GM21360 (cell line): ENCODE results near the gene APOM.

Experiments
- ATAC-seq: cut with Tn5 transposase; IDR thresholded peaks from one replicate; pipeline ENCODE4 v1.9.1; 2021; ENCODE audit warnings: mild to moderate bottlenecking, moderate library complexity; ENCODE audit not compliant: unreplicated experiment

The APOM gene

GRCh38 chr6:31677955-31678354, 22.3 kb downstream of the APOM start:
- ATAC-seq = no peak

DNA sequence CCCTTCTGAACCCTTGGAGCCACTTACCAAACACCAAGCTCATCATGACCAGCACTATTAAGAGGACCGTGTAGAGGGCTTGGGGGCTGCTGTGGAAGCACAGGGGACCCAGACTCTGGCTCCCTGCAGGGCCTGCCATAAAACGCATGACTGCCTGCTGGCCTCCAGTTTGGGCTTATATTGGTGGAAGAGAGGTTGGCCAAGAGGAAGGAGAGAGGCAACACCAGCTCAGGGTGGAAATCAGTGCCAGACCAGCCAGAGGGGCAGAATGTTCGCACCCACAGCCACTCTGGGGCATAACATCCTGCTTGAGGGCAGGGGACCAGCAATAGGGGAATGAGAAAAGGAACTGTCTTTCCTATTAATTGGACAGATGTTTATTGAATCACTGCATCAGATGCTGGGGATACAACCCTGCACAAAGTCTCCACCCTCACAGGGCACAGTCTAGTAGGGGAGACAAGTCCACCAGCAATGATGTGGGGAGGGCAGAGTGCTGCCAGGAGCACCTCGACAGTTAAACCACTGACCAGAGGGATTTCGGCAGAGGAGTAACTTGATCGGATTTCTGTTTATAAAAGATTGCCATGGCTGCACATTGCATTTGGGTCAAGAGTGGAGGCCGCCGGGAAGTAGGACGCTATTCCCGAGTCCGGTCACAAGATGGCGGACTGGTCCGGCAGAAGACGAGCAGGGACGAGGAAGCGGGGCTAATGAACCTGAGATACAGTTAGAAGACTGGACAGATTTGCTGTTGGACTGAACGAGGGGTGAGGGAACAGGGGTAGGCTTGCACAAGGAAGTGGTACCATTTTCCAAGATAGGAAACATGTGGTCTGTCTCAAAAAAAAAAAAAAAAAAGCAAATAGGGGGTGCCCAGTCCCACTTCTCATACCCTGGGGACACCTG, 24.8 kb downstream of the APOM start, which contains the start of gene LY6G5C:
LY6G5C (minus strand) TSS at position 842 of the 909 bp plus-strand sequence; CDS start at position 148, 694 bp downstream.
- no peak for ATAC-seq

DNA sequence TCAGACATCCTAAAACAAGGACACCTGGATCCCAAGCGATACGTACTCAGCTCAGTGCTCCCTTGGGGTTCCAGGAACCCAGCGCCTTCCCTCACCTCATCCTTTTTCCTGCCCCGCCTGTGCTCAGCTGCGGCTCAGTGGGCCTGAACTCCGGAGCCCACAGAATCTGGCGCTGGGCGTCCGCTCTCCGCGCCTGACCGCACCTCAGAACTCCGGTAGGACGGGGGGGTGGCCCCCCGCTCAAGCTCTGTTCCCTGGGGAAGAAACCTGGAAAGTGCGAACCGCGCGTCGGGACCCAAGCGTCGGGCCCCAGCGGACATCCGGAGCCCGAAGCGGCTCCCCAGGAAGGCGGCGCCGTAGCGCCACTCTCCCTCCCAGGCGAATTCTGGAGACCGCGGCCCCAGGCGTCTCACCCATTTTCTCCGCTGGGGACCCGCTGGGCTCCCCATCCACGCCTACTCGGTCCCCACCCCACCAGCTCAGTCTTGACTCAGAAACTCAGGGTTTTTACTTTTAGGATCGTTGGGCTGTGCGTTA, 25.5 kb downstream of the APOM start:
- ATAC-seq = no peak

GRCh38 chr6:31683591-31683990, 27.9 kb downstream of the APOM start:
- no peak for ATAC-seq

DNA sequence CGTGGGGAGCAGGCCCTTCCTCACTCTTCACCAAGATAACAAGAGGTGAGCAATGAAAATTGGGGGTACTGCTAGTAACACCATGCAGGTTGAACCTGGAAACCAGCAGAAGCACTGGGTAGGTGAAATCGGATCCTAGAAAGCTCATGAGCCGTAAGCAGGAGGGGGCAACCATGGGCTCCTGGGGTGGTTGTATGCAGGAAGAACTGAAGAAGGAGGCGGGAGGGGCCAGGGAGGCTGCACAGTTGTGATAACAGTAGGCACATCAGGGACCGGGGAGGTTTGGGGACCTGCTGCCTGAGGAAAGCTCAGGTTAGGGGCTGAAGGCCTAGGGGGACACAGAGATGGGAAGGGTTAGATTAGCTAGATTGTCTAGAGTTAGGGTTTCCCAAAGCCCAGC, 30.8 kb downstream of the APOM start:
- ATAC-seq = no peak

- no peak for ATAC-seq
These were observed 31.6 kb downstream of the APOM start for GRCh38 chr6:31687321-31687720.

DNA sequence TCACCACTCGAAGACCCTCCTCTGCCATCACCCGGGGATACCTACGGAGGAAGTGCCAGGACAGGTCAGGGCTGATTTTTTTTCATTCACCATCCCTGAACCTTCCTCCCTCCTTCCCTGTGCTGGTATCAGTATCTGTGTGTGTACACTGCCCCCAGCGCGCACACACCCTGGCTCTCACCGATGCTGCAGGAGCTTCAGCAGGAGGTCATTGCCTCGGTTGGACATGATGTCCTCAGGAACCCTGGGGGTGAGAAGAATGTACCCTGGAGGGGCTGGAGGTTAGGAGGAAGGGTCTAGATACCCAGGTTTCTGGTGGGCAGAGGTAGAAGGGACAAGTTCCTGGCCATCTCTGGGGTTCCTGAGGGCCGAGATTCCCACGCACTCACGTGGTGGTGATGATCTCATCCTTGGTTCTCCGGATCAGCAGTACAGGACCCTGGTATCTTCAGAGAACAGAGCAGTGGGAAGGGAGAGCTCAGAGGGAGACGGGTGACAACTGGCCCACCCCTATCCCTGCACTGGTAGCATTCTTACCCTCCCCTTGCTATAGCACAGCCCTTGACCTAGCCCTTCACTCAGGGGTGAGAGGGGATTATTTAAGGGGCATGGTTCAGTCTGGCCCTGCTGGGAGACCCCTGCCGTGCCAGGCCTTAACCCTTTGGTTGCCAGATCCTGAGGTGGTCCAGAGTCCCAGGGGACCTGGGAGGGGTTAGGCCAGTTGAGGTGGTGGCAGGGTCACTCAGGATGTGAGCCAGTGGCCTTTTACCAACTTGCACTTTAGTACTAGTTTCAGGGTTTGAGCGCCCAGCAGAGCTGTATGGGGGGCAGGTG, 32.4 kb downstream of the APOM start:
- no peak for ATAC-seq

- ATAC-seq = no peak
These were observed 33.8 kb downstream of the APOM start for GRCh38 chr6:31689249-31690110.

GRCh38 chr6:31690231-31691077, 34.8 kb downstream of the APOM start:
- no peak for ATAC-seq

DNA sequence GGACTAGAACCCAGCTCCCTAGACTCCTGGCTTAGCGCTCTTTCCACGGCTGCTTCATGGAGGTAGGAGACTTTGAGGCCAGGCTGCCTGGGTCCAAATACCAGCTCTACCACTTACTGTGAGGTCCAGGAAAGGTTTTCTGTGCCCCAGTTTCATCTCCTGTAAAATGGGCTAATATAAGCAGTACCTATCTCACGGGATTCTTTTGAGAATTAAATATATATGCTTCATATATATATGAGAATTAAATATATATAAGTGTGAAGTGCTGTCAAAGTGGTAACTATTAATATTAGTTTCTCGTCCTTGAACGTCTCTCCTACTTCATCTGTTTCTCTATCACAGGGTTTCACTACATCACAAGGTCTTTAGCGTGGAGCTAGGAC, 35.4 kb downstream of the APOM start:
- no peak for ATAC-seq

- ATAC-seq = no peak
These were observed 35.9 kb downstream of the APOM start for GRCh38 chr6:31691564-31692108.

DNA sequence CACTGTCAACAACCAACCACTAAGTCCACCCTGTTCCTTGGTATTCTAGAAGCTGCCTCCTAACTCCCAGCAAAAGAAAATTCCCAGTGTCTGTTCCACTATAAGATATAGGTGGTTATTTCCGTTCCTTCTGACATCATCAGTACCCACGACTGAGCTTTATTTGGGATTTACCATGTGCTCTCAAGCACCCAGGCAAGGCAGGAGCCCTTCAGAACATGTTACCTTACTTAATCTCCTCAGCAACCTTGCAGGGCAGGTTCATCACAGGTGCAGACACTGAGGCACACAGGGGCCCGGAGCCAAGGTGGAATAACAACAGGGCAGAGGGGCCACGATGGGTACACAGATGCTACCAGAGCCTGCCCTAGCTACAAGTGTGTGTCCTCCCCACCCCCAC, 36.7 kb downstream of the APOM start:
- ATAC-seq = no peak

GRCh38 chr6:31692886-31693285, 37.2 kb downstream of the APOM start:
- ATAC-seq = no peak

DNA sequence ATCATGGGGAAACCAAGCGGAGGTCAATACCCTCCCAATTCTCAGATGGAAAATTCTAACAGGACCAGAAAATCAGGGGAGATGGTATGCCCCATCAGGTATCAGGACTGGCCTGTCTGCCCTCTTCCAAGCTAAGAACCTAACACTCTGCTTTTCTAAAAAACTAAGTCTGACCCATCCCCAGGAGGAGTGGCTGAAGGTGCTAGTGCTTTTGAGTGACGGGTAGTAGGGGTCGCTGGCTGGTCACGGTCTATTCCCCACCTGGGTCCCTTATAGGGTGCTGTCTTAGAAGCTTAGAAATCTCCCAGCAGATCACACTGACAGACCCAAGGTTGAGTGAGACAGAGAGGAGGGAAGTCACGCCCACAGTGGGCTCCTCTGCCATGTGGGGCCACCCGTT, 37.8 kb downstream of the APOM start:
- ATAC-seq = no peak

- ATAC-seq = no peak
These were observed 41.9 kb downstream of the APOM start for GRCh38 chr6:31697555-31697954.

DNA sequence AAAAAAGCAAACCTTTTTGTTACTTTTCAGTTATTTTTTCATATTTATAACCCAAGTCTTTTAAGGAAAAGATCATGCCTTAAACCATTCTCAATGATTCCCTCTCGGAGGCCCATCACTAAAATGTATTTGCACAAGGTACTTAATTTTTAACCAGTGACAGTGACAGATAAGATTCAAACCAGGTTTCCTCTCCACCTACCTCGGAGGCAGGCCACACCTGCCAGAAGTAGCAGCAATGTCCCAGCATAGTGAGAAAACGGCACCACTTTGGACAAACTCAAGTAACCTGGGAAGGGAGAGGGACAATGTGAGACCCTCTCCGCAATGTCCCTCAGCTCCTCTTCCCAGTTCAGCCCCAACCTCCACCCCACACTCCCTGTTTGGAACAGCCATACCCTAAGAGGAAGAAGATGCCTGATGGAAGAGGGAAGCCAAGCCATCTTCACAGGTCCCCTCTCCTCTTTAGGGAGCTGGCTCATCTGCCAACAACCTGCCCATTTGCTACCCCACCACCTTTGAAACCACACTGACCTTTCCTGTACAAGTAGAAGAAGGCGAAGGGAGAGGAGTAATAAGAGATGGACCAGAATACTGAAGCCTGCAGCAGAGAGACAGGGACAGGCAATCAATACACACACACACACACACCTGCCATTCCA, 45.2 kb downstream of the APOM start:
- no peak for ATAC-seq

GRCh38 chr6:31701666-31702404, 46.1 kb downstream of the APOM start:
- no peak for ATAC-seq

GRCh38 chr6:31702405-31702818, 46.7 kb downstream of the APOM start:
- ATAC-seq = no peak
